Esophagus muscularis mucosa (tissue), 4 donors: Measurements from ENCODE around the gene TMEM119.

Source experiments
- CTCF ChIP-seq, 3 experiments: fragments of 200-600 bp in 2 of 3; fragments of 450-650 bp in 1 of 3; sonication (generic) in 2 of 3; IDR thresholded peaks; one replicate each; pipeline ENCODE4 v1.5.1; 2017 to 2019; ENCODE audit warnings: antibody characterized with exemption in 3 of 3, mild to moderate bottlenecking in 2 of 3, moderate library complexity in 1 of 3
- EP300 ChIP-seq: sonication (generic); formaldehyde crosslinking; IDR thresholded peaks from one replicate; pipeline ENCODE4 v1.6.1; 2017; ENCODE audit warnings: antibody characterized with exemption
- POLR2AphosphoS5 ChIP-seq, 2 donors: sonication (generic); formaldehyde crosslinking; IDR thresholded peaks; one replicate each; pipeline ENCODE4 v1.6.1; 2017; ENCODE audit warnings: antibody characterized with exemption in 2 of 2

GRCh38 chr12:108578813-108579212 lies 19.1 kb downstream of the TMEM119 start:
- TF ChIP-seq CTCF (IDR thresholded peaks at IDR 0.05), result no peak
- no peak for TF ChIP-seq POLR2AphosphoS5 (IDR thresholded peaks at IDR 0.05)
- no peak for TF ChIP-seq EP300
